ENCODE measurements around the gene CCN6.

Gene CCN6

DNA sequence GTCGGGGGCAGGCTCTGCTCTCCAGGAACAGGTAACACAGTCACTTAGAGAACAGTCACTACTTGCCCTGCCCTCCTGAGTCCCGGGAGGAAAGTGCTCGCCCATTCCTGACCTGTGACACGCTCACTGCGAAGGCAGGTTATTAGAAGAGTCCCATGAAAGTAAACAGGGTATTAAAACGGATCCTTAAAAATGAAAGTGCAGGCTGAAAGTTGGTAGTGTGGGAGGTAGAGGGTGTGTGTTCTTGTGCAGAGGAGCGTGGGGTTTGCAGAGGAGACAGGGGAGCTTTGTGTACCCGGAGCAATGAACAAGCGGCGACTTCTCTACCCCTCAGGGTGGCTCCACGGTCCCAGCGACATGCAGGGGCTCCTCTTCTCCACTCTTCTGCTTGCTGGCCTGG, at the start of gene CCN6:
Gene CCN6, plus strand, starts transcription at position 104 of the 400 bp plus-strand sequence. Its CDS starts 254 bp downstream, at position 358.
- TF ChIP-seq GATA1 (IDR thresholded peaks at IDR 0.05; ENCODE audit: low read depth, low read length) (no peak), POLR2A (IDR thresholded peaks at IDR 0.05; ENCODE audit: low read length) (no peak)
- no peak for DNase-seq

DNA sequence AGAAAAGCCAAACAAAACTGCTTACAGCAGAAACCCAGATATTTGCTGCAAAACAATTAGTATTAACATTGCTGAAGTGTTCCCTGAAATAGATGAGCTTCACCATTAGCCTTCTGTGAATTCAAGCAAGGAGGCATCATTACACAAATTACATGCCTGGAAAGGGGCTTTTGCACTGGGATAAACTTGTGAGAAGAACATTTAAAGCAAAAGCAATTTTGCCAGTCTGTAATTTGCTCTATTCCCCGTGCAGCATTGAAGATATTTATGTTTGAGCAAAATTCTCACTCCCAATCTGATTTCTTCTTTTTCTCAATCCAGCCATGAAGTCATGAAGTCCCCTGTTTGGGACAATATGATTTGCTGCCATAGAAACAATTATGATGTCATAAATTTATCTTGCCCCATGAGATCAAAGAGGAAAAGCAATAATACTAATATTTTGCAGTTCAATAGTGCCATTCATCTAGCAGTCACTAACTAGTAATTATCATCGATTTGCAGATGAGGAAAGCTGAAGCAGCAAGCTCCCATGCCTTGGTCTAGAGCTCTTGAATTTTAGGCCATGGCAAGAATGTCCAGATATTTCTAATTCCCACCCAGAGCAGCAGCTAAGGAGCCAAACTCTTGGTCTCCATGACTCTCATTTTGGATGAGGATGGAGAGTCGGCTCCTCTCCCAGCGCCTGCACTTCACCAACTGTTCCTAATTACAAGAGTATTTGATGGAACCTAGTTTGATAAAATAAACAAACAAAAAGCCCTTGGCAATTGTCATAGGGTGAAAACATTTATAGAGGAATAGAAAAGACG, 49.5 kb upstream of the CCN6 start:
- no peak for TF ChIP-seq POLR2A (IDR thresholded peaks at IDR 0.05; ENCODE audit: low read length)
- TF ChIP-seq GATA1 (IDR thresholded peaks at IDR 0.05; ENCODE audit: low read depth, low read length), result no peak
- DNase-seq, result no peak

DNA sequence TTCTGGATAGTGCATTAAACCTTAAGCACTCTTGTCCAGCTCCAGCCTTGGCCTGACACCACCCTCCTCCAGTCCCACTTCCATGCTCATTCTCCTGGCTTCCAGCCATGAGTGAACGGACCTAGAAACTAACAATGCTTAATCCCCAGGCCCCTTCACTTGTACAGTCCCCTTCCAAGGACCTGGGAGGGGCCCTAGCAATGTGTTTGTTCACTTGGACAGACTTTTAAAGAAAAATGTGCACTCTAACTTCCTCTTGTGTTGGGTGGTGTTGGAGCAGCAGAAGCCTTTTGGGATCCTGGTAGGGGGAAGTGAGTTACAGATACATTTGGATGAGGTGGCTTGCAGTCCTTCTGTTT, 48.9 kb upstream of the CCN6 start:
- DNase-seq, result no peak
- no peak for TF ChIP-seq GATA1 (IDR thresholded peaks at IDR 0.05; ENCODE audit: low read depth, low read length)
- no peak for TF ChIP-seq POLR2A (IDR thresholded peaks at IDR 0.05; ENCODE audit: low read length)

DNA sequence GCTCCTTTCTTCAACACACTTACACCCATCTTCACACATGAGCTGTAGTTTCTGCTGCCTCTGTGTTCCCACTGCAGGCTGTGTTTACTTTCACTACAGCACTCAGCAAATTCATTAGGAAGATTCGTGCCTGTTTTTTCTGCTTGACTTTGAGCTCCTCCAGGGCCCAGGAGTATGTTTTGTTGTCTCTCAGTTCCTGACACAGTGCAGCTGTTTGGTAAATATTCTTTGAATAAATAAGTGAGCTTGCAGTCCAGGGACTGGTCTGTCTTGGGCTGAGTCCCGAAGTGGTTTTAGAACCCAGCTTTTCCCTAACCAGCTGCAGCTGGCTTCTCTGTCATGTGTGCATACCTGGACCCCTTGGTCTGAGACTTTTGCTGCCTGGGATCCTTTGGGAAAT, 46.6 kb upstream of the CCN6 start:
- no peak for DNase-seq
- no peak for TF ChIP-seq POLR2A (IDR thresholded peaks at IDR 0.05; ENCODE audit: low read length)
- TF ChIP-seq GATA1 (IDR thresholded peaks at IDR 0.05; ENCODE audit: low read depth, low read length), result no peak

DNA sequence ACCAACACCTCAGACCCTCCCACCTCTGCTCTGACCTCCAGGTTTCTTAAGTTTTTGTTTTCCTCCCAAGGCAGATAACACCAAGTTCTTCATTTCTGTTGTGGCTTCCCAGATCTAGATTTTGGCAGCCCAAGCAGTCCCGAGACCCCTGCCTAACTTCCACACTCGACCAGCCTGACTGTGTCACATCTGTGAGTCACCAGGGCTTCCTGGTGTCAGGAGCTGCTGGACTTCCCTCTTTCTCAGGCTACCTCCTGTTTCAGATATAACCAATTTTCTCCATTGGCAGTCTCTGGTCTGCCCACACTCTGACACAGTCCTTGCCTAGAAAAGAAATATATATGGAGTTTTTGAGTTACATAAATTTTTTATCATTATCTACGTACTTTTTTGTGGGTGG, 46.1 kb upstream of the CCN6 start:
- TF ChIP-seq POLR2A (IDR thresholded peaks at IDR 0.05; ENCODE audit: low read length) (no peak), GATA1 (IDR thresholded peaks at IDR 0.05; ENCODE audit: low read depth, low read length) (no peak)
- DNase-seq, result no peak

DNA sequence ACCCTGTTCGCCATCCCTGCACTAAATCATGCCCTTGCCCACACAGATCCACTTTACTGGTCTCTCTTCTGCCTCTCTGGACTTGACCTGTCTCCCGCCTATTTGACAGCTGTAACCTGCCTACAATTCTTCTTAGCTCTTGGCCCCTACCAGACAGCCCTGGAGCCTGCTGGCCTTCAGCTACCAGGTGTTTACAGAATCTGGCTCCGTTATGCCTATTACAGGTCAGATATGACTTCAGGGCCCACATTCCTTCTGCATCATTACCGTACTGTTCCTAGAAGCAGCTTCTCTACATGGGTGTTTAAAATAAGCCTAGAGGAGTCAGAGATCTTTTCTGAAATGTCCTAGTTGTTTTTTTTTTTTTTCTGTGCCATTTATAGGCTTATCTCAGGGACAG, 45.4 kb upstream of the CCN6 start:
- TF ChIP-seq POLR2A (IDR thresholded peaks at IDR 0.05; ENCODE audit: low read length), result no peak
- DNase-seq, result no peak

DNA sequence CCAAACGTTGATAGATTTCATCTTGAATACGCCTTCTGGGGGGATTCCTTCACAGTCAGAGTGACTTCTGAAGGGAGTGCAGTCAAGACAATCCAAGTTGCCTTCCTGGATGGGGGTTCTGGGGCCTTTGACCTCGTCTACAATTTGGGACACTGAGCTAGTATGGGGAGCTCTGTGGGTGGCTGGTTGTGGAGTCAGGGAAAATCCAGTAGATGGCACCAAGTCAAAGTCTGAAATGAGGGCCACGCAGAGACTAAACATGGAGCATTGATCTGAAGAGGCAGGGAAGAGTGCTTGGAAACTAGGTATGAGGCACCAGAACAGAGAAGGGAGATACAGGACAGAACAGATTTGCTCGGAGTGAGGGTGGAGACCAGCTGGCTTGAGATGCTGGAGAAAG, 43.6 kb upstream of the CCN6 start:
- peak; percentile 29 to 53 for DNase-seq
- no peak for TF ChIP-seq GATA1 (IDR thresholded peaks at IDR 0.05; ENCODE audit: low read depth, low read length)
- no peak for TF ChIP-seq POLR2A (IDR thresholded peaks at IDR 0.05; ENCODE audit: low read length)

DNA sequence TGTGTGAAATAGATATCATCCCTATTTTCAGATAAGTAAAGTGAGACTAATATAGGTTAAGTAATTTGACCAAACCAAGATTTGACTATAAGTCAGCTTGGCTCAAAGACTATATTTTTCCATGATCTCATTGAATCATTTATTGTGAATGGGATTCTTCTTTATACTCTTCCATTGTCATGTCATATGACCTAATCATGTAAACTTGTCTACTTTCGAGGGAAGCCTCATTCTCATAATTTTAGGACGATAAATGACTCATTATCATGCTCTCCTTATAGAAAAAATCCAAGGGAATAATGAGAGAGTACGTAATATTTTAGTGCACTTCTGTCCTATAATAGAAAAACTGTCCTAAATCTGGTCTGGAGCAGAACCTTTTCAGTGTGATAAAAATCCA, 40.9 kb upstream of the CCN6 start:
- DNase-seq, result peak; percentile 20 to 71
- TF ChIP-seq POLR2A (IDR thresholded peaks at IDR 0.05; ENCODE audit: low read length) (no peak), GATA1 (IDR thresholded peaks at IDR 0.05; ENCODE audit: low read depth, low read length) (no peak)

DNA sequence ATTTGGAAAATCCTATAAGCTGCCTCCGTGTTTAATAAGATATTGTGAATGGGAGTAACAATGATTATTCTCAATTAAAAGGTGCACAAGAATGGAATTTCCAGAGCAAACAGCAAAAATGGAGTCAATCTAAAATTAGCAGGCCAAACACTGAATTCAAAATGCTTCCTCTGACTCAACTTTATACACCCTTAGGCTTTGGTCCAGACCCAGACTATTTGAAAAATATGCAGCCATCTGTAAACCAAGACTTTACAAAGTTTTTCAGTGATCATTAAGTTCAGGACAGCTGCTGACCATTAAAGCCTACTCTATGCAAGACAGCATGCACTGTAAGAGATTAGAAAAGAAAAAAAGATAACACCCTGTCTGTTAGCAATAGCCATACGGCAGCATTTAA, 39.4 kb upstream of the CCN6 start:
- TF ChIP-seq GATA1 (IDR thresholded peaks at IDR 0.05; ENCODE audit: low read depth, low read length), result no peak
- no peak for TF ChIP-seq POLR2A (IDR thresholded peaks at IDR 0.05; ENCODE audit: low read length)
- DNase-seq, result peak; percentile 47 to 76

DNA sequence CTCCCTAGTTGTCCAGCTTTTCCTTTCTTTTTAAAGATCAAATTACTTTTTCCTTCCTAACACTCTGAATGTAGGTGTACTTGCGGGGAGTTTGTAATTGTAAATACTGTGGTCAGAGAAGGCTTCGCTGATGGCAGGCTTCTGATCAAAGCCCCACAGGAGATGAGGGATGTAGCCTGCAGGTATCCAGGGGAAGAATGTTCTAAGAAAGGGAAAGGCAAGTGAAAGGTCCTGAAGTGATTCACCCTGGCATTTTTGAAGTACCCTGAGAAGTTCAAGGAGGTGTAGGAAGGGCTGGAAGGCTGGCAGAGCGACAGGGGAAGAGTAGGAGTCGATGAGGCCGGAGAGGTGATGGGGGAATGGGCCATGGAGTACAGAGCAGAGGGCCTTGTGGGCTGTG, 38.2 kb upstream of the CCN6 start:
- DNase-seq, result no peak
- no peak for TF ChIP-seq GATA1 (IDR thresholded peaks at IDR 0.05; ENCODE audit: low read depth, low read length)
- TF ChIP-seq POLR2A (IDR thresholded peaks at IDR 0.05; ENCODE audit: low read length), result no peak

DNA sequence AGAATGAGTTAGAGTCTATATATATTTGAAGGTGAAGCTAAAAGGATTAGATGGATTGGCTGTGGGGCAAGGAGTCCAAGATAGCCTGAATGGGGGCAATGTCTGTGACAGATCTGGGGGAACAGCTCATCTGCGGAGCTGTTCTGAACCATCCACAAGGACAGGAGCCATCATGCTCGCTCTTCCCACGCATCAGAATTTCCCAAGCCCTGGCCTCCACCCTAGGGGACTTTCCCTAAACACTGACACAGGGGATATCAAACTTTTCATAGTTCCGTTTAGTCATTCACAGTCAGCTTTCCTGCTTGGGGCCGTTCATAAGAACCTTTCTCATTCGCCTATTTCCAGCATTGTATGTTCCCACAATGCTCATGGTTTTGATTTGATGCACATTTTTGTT, 37.6 kb upstream of the CCN6 start:
- no peak for DNase-seq
- TF ChIP-seq POLR2A (IDR thresholded peaks at IDR 0.05; ENCODE audit: low read length), result no peak
- no peak for TF ChIP-seq GATA1 (IDR thresholded peaks at IDR 0.05; ENCODE audit: low read depth, low read length)

DNA sequence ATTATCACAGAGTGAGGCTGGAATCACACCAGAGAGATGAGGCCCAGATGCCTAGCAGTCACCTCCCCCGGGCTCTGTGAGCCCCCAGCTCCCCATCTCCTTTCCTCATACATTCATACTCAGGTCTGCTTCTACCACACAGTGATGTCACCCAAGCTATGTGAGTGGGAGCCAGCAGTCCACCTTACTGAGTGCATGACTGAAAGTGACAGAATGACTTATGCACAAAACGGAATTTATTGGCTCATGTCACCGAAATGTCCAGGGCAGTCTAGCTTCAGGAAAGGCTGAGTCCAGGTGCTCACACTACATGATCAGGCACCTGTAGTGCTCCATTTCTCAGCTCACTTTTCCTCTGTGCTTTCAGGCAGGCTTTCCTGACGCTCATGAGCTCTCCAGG, 36.7 kb upstream of the CCN6 start:
- DNase-seq, result no peak
- TF ChIP-seq POLR2A (IDR thresholded peaks at IDR 0.05; ENCODE audit: low read length) (no peak), GATA1 (IDR thresholded peaks at IDR 0.05; ENCODE audit: low read depth, low read length) (no peak)

DNA sequence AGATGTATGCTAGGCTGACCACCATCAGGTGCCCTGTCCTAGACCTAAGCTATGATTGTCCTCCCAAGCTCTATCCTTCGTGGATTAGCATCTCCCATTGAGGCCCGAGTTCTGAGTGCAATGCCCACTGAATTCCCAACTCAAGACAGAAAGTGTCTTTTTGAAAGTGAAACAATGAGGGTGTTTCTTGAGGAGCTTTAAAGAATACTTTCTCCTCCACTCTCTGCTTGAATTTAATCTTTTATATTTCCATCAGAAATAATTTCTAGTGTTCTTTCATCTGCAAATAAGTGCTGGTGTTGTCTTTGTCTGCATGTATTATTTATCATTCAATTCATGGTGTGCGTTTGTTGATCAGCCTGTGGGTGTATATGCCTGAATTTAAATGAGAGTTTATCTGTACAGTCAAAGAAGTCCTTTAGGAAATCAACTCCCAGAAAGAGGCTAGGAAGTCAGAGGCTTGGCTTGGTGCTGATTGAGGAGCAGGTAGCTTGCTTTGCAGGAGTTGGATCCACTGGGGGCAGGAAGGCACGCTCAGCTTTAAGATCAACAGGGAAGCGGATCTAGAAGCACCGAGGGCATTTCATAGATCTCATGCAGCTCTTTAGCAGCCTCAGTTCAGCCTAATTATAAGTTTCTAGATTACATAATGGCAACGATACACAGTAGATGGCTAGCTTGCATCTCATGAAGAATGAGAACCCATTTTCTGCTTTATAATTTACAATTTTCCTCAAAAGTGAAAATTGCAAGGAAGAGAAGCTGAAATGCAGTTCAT, 36.0 kb upstream of the CCN6 start:
- no peak for TF ChIP-seq GATA1 (IDR thresholded peaks at IDR 0.05; ENCODE audit: low read depth, low read length)
- TF ChIP-seq POLR2A (IDR thresholded peaks at IDR 0.05; ENCODE audit: low read length), result no peak
- no peak for DNase-seq

DNA sequence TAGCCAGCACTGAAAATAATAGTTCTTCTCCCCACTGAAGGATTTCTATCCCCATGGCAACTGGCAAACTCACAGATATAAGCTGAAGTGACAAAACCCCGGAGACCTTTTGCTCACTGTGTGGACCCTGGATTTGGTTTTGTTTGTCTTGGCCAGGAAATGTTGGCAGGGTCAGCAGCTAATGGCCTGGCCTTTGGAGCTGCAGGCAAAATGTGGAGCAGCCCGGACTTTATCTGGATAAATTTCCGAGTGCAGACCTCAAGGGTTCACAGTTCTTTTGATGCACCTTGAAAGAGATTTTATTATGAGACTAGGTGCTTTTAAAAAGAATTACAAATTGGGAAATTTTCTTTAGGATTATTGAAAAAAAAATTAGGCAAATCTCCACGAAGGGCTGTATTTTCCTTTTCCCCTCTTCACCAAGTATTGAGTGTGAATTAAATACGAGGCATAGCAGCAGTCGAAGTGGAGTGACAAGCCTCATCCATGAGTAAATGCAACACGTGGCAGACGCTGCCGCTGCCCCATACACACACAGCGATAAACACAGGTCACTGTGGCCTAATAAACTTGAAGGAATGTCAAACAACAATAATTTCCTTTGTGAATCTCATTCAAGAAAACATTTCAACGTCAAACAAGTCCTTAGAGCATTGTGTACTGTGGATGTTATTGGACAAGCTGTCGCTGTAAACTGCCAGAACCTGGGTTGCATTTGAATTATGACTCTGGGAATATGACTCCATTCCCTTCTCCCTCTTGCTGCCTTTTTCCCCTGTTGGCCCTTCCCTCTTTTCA, 35.1 kb upstream of the CCN6 start:
- DNase-seq, result no peak
- TF ChIP-seq POLR2A (IDR thresholded peaks at IDR 0.05; ENCODE audit: low read length), result no peak
- TF ChIP-seq GATA1 (IDR thresholded peaks at IDR 0.05; ENCODE audit: low read depth, low read length), result no peak
